HFF-Myc (cell line): ENCODE data around the gene OST4.

Experiments
- DNase-seq: peaks from one replicate; pipeline ENCODE4 v3.0.0-alpha.2; 2011; ENCODE audit warnings: low read depth; ENCODE audit errors: extremely low read depth
- H3K4me3 ChIP-seq: replicated peaks from 2 replicates; pipeline ENCODE4 v1.5.1; 2011; ENCODE audit warnings: low read depth, mild to moderate bottlenecking, control low read depth, low read length
- CTCF ChIP-seq: IDR thresholded peaks from 2 replicates; pipeline ENCODE4 v1.5.1; 2012; ENCODE audit warnings: mild to moderate bottlenecking, low read depth, low read length, control low read depth; ENCODE audit errors: missing control alignments

Gene OST4

GRCh38 chr2:27049422-27050280, 21.8 kb downstream of the OST4 start:
- DNase-seq: no peak
- no peak for TF ChIP-seq CTCF
- peak overlapping the region; percentile 63 for H3K4me3 ChIP-seq

DNA sequence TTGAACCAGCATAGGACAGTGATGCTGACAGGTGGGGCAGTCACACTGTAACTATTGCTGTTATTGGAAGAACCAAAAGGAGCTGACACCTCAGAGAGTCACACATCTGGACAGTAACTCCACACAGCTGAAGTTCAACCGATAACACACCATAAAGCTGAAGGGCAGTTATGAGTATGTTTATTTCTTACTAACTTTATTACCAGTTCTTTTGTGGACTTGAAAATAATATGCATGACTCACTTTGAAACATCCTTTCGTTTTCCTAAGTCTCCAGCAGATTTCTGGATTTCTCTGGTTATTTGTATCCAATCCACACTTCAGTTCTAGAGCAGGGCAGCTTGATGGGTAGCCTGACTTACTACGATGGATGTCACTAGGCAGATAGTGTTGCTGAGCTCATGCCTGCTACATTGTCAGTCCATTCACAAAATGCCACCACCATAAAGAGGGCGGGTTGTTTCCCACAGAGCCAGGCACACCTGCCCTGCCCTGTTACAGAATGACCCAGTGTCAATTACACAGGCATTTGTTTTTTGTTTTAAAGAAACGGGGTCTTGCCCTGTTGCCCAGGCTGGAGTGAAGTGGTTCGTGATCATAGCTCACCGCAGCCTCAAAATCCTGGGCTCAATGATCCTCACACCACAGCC, 28.3 kb downstream of the OST4 start:
- no peak for DNase-seq
- H3K4me3 ChIP-seq: no peak overlapping the region
- no peak for TF ChIP-seq CTCF

DNA sequence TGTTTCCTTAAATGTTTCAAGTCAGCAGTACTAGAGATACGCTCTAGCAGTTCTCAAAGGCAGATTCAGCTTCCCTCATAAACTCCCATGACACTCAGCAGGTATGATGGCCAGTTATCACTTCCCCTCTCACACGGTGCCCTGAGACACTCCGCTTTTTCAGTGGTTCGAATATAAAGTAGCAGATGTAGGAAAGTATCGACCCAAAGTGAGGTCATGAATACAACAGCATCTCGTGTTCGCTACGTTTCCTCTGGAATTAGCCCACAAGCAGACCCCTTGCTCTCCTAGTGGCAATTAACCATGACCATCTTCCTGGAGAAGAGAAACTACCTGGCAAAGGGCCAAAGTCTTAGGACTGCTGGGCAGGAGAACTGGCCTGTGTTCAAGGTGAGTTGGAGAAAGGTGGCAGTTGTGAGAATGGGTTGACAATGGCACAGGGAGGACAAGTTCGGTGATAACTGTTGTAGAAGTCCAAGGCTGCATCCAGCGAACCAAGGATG, 29.2 kb downstream of the OST4 start:
- TF ChIP-seq CTCF: no peak
- no peak overlapping the region for H3K4me3 ChIP-seq
- no peak for DNase-seq

DNA sequence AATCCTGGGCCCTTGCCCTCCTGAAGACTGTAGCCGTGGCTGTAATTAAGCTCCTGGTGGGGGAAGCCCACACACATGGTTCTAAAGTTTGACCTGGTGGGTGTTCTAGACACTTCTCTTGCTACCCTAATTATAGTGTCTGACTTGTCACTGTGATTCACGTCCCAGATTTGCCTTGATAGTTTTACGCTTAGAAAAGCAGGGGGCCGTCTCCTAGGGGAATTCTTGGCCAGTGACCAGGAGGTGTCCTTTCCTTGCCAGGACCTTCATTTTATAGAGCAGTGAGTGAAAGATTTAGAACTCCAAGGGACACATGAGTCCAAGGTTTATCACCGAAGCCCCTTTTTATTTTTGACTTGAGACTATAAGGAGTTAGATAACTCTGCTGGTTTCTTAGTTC, 29.7 kb downstream of the OST4 start:
- TF ChIP-seq CTCF: no peak

GRCh38 chr2:27040282-27040681, 31.2 kb downstream of the OST4 start:
- no peak for TF ChIP-seq CTCF
- no peak for DNase-seq
- H3K4me3 ChIP-seq: no peak overlapping the region

More for the DNA sequence above, 29.7 kb downstream of the OST4 start:
- H3K4me3 ChIP-seq: no peak overlapping the region
- no peak for DNase-seq

DNA sequence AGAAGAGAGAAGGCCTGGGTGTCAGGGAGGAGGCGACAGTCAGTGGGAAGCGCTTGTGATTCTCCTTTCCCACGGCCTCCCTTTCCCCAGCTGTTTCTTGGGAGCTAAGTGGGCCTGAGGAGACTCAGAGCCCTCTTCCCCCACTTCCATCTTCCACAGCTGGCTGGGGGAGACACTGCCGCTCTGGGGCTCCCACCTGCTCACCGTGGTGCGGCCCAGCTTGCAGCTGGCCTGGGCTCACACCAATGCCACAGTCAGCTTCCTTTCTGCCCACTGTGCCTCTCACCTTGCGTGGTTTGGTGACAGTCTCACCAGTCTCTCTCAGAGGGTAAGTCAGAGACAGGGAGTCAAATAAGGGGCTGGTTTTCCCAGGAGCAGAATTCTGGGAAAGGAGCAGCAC, 31.6 kb downstream of the OST4 start:
- no peak for TF ChIP-seq CTCF
- no peak overlapping the region for H3K4me3 ChIP-seq
- no peak for DNase-seq
